Rectal smooth muscle tissue (tissue), 1 donor: ENCODE data around the gene FCHSD2.
"Not testable (repeated sequence)": the region's sequence is repeated elsewhere in the genome, so short reads cannot be mapped to it uniquely, and the experiment has no call there.

ENCODE experiments used
- H3K27ac ChIP-seq: one replicate; pipeline ENCODE4 v1.7.0; 2013; ENCODE audit warnings: low read depth, low read length, inconsistent platforms
- H3K27me3 ChIP-seq: one replicate; pipeline ENCODE4 v1.7.0; 2013; ENCODE audit warnings: low read length; ENCODE audit not compliant: control insufficient read depth, insufficient read depth
- H3K36me3 ChIP-seq: one replicate; pipeline ENCODE4 v1.7.0; 2013; ENCODE audit warnings: low read length; ENCODE audit not compliant: control insufficient read depth, insufficient read depth
- H3K4me1 ChIP-seq: one replicate; pipeline ENCODE4 v1.7.0; 2013; ENCODE audit warnings: low read length; ENCODE audit not compliant: control insufficient read depth, insufficient read depth
- H3K4me3 ChIP-seq: one replicate; pipeline ENCODE4 v1.7.0; 2013; ENCODE audit warnings: low read length
- H3K9ac ChIP-seq: one replicate; pipeline ENCODE4 v1.7.0; 2013; ENCODE audit warnings: low read length

FCHSD2 gene

DNA sequence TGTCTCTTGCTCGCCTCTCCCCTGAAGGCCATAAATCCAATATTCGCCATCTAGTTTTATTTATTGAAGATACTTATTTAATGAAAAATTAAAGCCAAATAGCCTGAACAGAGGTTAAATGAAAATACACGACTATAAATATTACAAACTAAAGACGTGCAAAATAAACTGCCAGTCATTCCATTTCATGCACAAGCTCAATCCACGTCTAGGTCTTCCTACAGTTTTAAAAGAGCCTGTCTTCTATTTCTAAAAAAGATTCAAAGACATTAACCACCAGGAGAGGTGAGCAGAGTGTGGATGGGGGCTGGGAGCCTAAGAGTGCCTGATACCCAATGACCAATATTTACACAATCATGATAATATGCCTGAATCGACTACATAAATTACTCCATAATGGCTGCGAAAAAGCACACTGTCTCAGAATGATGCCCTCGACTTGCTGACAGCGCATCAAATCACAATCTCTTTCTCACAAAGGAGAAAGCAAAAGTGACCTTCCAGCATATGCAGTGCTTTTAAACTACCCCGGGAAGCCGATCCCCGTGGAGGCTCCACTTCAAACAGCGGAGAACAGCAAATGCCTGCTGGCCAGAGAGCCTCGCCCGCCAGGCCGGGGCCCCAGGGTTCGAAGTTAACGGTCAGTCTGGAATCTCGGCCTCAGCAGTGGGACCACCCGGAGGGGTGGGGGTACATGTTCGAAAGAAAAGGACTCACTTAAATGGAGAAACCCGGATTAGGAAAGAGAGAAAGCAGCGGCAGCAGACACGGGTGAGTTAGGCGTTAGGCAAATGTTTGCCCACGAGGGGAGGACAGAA is 1.7 kb downstream of the FCHSD2 start:
- H3K4me1 ChIP-seq, result peaks cover 6% of the 10 kb centered on the region
- H3K36me3 ChIP-seq, result peaks cover 3% of the 10 kb centered on the region
- H3K9ac ChIP-seq, result peak overlapping the region; percentile 81
- H3K4me3 ChIP-seq, result peak overlapping the region; percentile 93
- H3K27me3 ChIP-seq, result no peaks in the 10 kb centered on the region
- peak overlapping the region; percentile 97 for H3K27ac ChIP-seq

GRCh38 chr11:73139476-73140198 is 2.5 kb downstream of the FCHSD2 start:
- Histone ChIP-seq H3K9ac (no peak overlapping the region), H3K27ac (peak overlapping the region; percentile 97), H3K27me3 (no peaks in the 10 kb centered on the region), H3K4me1 (peaks cover 6% of the 10 kb centered on the region), H3K4me3 (peak overlapping the region; percentile 93), H3K36me3 (peaks cover 3% of the 10 kb centered on the region)

GRCh38 chr11:73137944-73138274 is 4.2 kb downstream of the FCHSD2 start:
- no peak overlapping the region for H3K9ac ChIP-seq
- H3K27me3 ChIP-seq, result no peaks in the 10 kb centered on the region
- peaks cover 3% of the 10 kb centered on the region for H3K36me3 ChIP-seq
- H3K4me1 ChIP-seq, result peaks cover 4% of the 10 kb centered on the region
- no peak overlapping the region for H3K4me3 ChIP-seq
- no peak overlapping the region for H3K27ac ChIP-seq

- peaks cover 3% of the 10 kb centered on the region for H3K36me3 ChIP-seq
- no peak overlapping the region for H3K4me3 ChIP-seq
- no peaks in the 10 kb centered on the region for H3K27me3 ChIP-seq
- no peak overlapping the region for H3K27ac ChIP-seq
- peaks cover 4% of the 10 kb centered on the region for H3K4me1 ChIP-seq
- H3K9ac ChIP-seq, result no peak overlapping the region
These were observed 4.7 kb downstream of the FCHSD2 start for GRCh38 chr11:73137262-73137943.

GRCh38 chr11:73136722-73137121 is 5.4 kb downstream of the FCHSD2 start:
- not testable (repeated sequence) for H3K4me1 ChIP-seq, H3K36me3 ChIP-seq, H3K9ac ChIP-seq, H3K27me3 ChIP-seq, H3K4me3 ChIP-seq, H3K27ac ChIP-seq

DNA sequence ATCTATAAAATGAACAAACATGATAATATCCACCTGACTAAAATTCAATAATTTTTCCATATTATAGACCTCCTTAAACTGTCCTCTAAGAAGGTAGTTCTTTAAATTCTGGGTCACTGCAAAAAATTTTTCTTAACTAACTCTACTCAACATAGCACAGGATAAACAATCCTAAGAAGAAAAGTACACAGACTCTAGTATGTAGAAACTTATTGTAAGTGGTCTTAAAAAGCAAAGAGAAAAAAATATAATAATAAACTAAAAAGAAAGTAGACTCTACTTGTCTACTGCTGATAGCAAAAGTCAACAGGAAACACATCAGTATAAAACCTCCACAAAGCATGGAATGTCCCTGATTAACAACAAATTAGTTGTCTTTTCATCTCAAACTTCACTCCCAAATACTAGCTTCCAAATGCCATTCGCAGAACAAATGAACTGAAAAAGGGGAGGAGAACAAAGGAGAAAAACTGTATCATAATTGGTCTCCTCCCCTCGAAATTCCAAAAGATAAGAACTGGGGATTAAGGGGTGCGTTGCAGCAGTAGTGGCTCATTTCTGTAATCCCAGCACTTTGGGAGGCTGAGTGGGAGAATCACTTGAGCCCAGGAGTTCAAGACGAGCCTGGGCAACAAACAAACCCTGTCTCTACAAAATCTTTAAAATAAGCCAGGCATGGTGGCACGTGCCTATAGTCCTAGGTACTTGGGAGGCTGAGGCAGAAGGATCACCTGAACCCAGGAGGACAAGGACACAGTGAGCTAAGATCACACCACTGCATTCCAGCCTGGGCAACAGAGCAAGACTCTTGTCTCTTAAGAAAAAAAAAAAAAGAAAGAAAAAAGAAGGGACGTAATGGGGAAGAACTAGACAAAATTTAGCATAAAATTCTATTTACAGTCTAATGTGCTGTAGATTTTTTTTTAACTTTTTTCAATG is 6.5 kb downstream of the FCHSD2 start:
- H3K27ac ChIP-seq, result no peak overlapping the region
- H3K4me1 ChIP-seq, result peaks cover 4% of the 10 kb centered on the region
- peaks cover 3% of the 10 kb centered on the region for H3K36me3 ChIP-seq

DNA sequence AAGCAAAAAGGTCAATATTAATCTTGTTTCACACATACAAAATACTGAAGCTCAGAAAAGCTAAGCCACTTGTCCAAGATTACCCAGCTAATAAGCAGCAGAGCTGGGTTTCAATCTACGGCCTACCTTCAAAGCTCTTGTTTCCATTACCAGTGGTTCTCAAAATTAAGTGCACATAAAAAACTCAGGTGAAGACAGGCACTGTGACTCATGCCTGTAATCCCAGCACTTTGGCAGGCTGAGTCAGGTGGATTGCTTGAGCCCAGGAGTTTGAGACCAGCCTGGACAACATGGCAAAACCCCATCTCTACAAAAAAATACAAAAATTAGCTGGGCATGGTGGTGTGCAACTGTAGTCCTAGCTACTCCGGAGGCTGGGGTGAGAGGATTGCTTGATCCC is 9.8 kb downstream of the FCHSD2 start:
- not testable (repeated sequence) for H3K27ac ChIP-seq, H3K4me1 ChIP-seq, H3K27me3 ChIP-seq, H3K36me3 ChIP-seq, H3K9ac ChIP-seq, H3K4me3 ChIP-seq

More for the DNA sequence above, 6.5 kb downstream of the FCHSD2 start:
- Histone ChIP-seq H3K27me3 (no peaks in the 10 kb centered on the region), H3K4me3 (no peak overlapping the region), H3K9ac (no peak overlapping the region)

DNA sequence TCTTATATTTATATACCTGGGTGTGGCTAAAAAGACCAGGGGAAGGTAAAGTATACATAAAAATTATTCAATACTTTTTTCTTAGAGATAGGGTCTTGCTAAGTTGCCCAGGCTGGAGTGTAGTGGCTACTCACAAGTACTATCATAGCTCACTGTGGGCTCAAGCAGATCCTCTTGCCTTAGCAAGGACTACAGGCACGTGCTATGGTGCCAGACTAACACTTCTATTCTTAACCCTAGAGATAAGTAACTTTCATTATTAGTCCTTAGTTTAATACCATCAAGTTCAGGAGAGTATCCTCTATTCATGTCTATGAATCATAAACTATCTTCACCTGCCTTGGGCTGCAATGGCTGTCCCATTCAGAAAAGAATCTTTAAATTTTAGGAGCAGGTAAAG is 11.9 kb downstream of the FCHSD2 start:
- Histone ChIP-seq H3K36me3 (peaks cover 3% of the 10 kb centered on the region), H3K4me1 (no peaks in the 10 kb centered on the region)

GRCh38 chr11:73129198-73129597 is 12.9 kb downstream of the FCHSD2 start:
- no peaks in the 10 kb centered on the region for H3K27me3 ChIP-seq
- H3K9ac ChIP-seq, result no peak overlapping the region
- no peaks in the 10 kb centered on the region for H3K4me1 ChIP-seq
- no peak overlapping the region for H3K27ac ChIP-seq
- peaks cover 3% of the 10 kb centered on the region for H3K36me3 ChIP-seq
- no peak overlapping the region for H3K4me3 ChIP-seq

More for the DNA sequence above, 11.9 kb downstream of the FCHSD2 start:
- Histone ChIP-seq H3K27me3 (no peaks in the 10 kb centered on the region), H3K9ac (no peak overlapping the region), H3K4me3 (no peak overlapping the region), H3K27ac (no peak overlapping the region)

DNA sequence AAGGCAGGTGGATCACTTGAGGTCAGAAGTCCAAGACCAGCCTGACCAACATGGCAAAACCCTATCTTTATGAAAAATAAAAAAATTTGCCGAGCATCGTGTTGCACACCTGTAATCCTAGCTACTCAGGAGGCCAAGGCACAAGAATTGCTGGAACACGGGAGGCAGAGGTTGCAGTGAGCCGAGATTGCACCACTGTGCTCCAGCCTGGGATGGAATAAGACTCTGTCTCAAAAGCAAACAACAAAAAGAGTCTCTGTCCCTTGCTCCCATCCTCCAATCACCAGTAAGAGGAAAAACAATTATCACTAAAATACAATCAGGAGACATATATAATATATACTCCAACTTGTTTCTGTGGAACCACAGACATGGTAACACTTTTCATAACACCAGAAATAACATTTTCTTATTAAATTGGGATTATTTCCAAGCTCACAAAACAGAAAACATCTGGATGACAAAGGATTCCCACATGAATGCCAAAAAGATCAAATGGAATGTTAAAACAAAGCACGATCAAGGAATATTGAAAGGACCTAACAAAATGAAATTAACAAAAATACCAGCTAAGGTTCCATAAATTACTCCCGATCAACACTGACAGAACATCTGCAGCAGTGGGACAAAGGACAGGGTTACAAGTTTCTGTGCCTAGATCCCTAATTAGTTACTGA is 15.2 kb downstream of the FCHSD2 start:
- Histone ChIP-seq H3K27me3 (no peaks in the 10 kb centered on the region), H3K9ac (no peak overlapping the region)

DNA sequence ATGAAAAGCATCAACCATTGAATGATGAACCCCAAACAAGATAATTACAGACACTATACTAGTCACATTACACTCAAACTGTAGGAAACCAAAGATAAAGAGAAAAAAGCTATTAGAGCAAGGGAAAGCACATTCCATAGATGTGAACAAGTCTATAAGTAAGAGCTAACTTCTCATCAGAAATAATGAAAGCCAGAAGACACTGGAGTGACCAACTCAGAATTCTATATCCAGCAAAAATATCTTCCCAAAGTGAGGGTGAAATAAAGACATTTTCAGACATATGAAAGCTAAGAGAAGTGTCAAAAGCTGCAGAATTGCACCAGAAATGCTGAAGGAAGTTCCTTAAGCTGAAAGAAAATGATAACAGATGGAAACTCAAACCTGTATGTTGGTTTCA is 17.3 kb downstream of the FCHSD2 start:
- Histone ChIP-seq H3K36me3 (peaks cover 3% of the 10 kb centered on the region), H3K9ac (no peak overlapping the region), H3K4me3 (no peak overlapping the region), H3K4me1 (no peaks in the 10 kb centered on the region), H3K27ac (no peak overlapping the region), H3K27me3 (no peaks in the 10 kb centered on the region)

More for the DNA sequence above, 15.2 kb downstream of the FCHSD2 start:
- Histone ChIP-seq H3K36me3 (peaks cover 3% of the 10 kb centered on the region), H3K4me3 (no peak overlapping the region), H3K4me1 (no peaks in the 10 kb centered on the region), H3K27ac (no peak overlapping the region)
